AG09319 (cell line): ENCODE data around the gene ABHD12B.
"Not testable (repeated sequence)": the region's sequence is repeated elsewhere in the genome, so short reads cannot be mapped to it uniquely, and the experiment has no call there.

Source experiments
- DNase-seq: peaks from one replicate; pipeline ENCODE4 v3.0.0-alpha.2; 2010; ENCODE audit warnings: low read depth; ENCODE audit errors: extremely low read depth
- CTCF ChIP-seq: IDR thresholded peaks from 2 replicates; pipeline ENCODE4 v1.5.1; 2011; ENCODE audit warnings: low read depth, mild to moderate bottlenecking, inconsistent platforms, low read length, moderate library complexity

ABHD12B gene

GRCh38 chr14:50874757-50875156, 2.9 kb downstream of the ABHD12B start:
- TF ChIP-seq CTCF = no peak
- no peak for DNase-seq

- no peak for DNase-seq
- no peak for TF ChIP-seq CTCF
Measured at GRCh38 chr14:50875359-50876070, 3.7 kb downstream of the ABHD12B start.

GRCh38 chr14:50882932-50883826, 11.3 kb downstream of the ABHD12B start:
- no peak for TF ChIP-seq CTCF
- DNase-seq = no peak

GRCh38 chr14:50883827-50884197, 12.0 kb downstream of the ABHD12B start:
- DNase-seq = no peak
- no peak for TF ChIP-seq CTCF

- no peak for TF ChIP-seq CTCF
- no peak for DNase-seq
Measured at GRCh38 chr14:50887476-50887875, 15.6 kb downstream of the ABHD12B start.

- no peak for TF ChIP-seq CTCF
- no peak for DNase-seq
Measured at GRCh38 chr14:50892255-50892654, 20.4 kb downstream of the ABHD12B start.

- DNase-seq = not testable (repeated sequence)
Measured at GRCh38 chr14:50896421-50896820, 24.6 kb downstream of the ABHD12B start.

GRCh38 chr14:50897005-50897404, 25.2 kb downstream of the ABHD12B start:
- not testable (repeated sequence) for DNase-seq
